SJSA1 (cell line): ENCODE results near the gene BHMT2. TPM values are rescaled to one million over a fixed set of nuclear protein-coding genes. Genes with fewer than 3 reads are reported as not detected.

ENCODE experiments used
- DNase-seq, 2 experiments: peaks; one replicate each; pipeline ENCODE4 v3.0.0-alpha.2; 2015 to 2020; ENCODE audit warnings: low spot score in 2 of 2, low read depth in 1 of 2
- H3K27ac ChIP-seq: fragments of 250-450 bp; sonication (Bioruptor Pico); 2 replicates; pipeline ENCODE4 v1.5.1; 2020; ENCODE audit warnings: mild to moderate bottlenecking, moderate library complexity
- H3K27me3 ChIP-seq: fragments of 250-450 bp; sonication (Bioruptor Pico); replicated peaks from 2 replicates; pipeline ENCODE4 v1.5.1; 2020; ENCODE audit warnings: mild to moderate bottlenecking, moderate library complexity
- H3K36me3 ChIP-seq: fragments of 250-450 bp; sonication (Bioruptor Pico); 2 replicates; pipeline ENCODE4 v1.5.1; 2020; ENCODE audit warnings: mild to moderate bottlenecking
- H3K4me1 ChIP-seq: fragments of 250-450 bp; sonication (Bioruptor Pico); replicated peaks from 2 replicates; pipeline ENCODE4 v1.6.1; 2021; ENCODE audit warnings: mild to moderate bottlenecking
- H3K4me3 ChIP-seq: fragments of 250-450 bp; sonication (Bioruptor Pico); 2 replicates; pipeline ENCODE4 v1.5.1; 2020; ENCODE audit warnings: mild to moderate bottlenecking
- H3K9me3 ChIP-seq: fragments of 250-450 bp; sonication (Bioruptor Pico); replicated peaks from 2 replicates; pipeline ENCODE4 v1.5.1; 2020; ENCODE audit warnings: mild to moderate bottlenecking
- total RNA-seq: library from RNA; depleted of rRNA; stranded (reverse); fragments of >200 nt; shearing (Covaris generic); gene quantifications from 2 replicates; pipeline ENCODE4 v1.2.3, GENCODE V29; 2014

BHMT2 gene
- total RNA-seq, 1 experiment from 2014 or later, result not detected

DNA sequence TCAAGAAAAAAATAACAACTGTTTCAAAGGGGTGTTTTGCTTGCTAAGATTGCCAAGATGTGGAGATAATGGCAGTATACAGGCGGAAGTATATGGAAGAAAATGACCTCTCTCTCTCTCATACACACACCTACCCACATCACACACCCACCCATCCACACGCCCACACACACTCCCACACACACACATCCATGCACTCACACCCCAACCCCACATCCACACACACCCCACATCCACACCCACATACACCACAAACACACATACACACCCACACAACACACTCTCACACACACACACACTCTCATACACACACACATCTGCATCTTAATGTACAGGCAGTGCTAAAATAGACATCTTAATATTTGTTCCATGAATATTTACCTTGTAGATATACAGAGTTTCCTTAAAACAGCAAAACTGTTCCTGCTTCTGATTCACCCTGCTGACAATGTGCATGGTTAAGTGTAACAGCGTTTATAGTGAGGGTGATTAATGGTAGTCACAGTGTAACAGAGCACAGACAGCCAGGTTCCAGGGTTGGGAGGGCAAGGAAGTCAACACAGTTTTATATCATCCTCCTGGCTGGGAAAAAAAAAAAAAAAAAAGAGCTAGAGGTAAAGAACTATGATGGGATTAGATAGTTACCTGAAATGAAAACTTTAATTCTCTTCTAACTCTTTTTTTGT, 8.3 kb downstream of the BHMT2 start:
- 0 out of 2 replicates have a peak, but pooled peaks cover 4% of the 10 kb centered on the region for H3K4me1 ChIP-seq
- H3K4me3 ChIP-seq, result no peak overlapping the region
- DNase-seq, result no peak
- no peaks in the 10 kb centered on the region for H3K27me3 ChIP-seq
- H3K36me3 ChIP-seq, result no peaks in the 10 kb centered on the region
- H3K9me3 ChIP-seq, result no peaks in the 10 kb centered on the region
- H3K27ac ChIP-seq, result no peak overlapping the region

DNA sequence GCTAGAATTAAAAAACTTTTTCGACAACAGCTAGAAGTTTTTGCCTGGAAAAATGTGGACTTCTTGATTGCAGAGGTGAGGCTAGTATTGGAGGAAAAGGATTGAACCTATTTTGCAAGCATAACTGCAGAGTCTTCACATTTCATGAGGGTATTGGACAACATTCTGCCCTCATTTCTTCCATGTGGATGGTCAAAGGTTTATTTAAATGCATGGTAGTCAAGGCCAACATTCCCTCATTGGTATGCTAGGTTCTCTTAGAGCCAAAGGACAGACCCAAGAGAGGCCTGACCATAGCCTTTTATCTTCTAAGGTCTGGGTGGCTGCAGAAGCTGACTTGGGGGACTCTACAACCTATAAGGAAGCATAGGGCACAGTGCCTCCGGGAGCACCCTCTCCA, 11.2 kb downstream of the BHMT2 start:
- no peaks in the 10 kb centered on the region for H3K9me3 ChIP-seq
- H3K27ac ChIP-seq, result no peak overlapping the region
- no peaks in the 10 kb centered on the region for H3K36me3 ChIP-seq
- H3K27me3 ChIP-seq, result no peaks in the 10 kb centered on the region
- no peak overlapping the region for H3K4me3 ChIP-seq
- no peaks in the 10 kb centered on the region for H3K4me1 ChIP-seq
- DNase-seq, result no peak

DNA sequence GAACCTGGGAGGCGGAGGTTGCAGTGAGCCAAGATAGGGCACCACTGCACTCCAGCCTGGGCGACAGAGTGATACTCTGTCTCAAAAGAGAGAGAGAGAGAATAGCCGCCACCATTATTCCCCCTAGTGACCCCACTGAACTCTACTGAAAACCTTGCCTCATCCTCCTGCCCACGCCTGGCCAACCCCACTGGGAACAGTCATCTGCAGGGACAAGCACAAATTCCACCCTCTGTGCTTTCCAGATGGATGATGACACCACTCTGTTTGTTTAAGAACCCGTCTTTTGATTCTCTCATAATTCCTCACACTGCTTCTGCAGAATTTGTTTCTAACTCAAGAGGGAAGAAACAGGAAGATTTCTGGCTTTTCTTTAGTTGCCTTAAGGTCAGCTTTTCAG, 12.2 kb downstream of the BHMT2 start:
- H3K27me3 ChIP-seq, result no peaks in the 10 kb centered on the region
- DNase-seq, result no peak
- no peaks in the 10 kb centered on the region for H3K9me3 ChIP-seq
- H3K36me3 ChIP-seq, result no peaks in the 10 kb centered on the region
- H3K4me1 ChIP-seq, result peaks cover 6% of the 10 kb centered on the region
- no peak overlapping the region for H3K4me3 ChIP-seq
- H3K27ac ChIP-seq, result no peak overlapping the region

DNA sequence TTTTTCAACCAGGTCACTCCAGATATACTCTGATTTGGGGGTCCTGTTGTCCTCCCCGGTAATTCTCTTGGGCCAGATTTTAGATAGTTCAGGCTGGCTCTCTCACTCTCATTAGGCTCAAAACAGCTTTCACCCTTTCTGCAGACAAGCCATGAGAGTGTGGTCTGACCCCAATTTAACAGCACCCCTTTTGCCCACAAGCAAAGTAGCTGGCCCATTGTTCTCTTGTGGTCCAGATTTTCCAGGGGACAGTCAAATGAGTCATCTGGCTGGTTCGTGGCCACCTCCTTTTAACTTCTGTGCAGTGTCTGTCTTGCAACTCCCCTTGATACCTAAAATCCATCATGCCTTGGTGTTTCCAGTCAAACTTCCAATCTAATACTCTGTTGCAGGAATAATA, 16.5 kb downstream of the BHMT2 start:
- Histone ChIP-seq H3K27me3 (no peaks in the 10 kb centered on the region), H3K27ac (no peak overlapping the region), H3K4me1 (peaks cover 6% of the 10 kb centered on the region), H3K9me3 (no peaks in the 10 kb centered on the region), H3K36me3 (no peaks in the 10 kb centered on the region), H3K4me3 (no peak overlapping the region)
- DNase-seq, result no peak

DNA sequence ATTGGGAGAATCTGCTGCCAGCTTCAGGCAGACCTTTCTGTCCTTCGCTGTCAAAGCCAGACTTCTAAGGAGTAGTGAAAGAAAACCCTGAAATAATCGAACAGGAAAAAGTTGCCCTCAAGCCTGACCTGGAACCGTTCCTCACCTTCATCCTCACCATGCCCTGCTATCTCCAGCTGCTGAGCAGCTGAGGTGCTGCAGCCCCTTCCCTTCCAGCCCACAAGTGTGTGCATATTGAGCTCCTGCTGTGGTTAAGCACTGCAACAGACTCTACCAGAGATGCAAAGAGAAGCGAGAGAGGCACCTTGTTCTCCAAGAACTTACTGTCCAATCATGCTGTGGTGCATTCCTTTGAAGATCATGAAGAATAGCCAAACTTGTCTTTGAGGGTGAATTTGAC, 18.9 kb downstream of the BHMT2 start:
- DNase-seq, result no peak
- Histone ChIP-seq H3K27ac (no peak overlapping the region), H3K36me3 (no peaks in the 10 kb centered on the region), H3K9me3 (no peaks in the 10 kb centered on the region), H3K4me1 (peaks cover 6% of the 10 kb centered on the region), H3K27me3 (no peaks in the 10 kb centered on the region), H3K4me3 (no peak overlapping the region)

DNA sequence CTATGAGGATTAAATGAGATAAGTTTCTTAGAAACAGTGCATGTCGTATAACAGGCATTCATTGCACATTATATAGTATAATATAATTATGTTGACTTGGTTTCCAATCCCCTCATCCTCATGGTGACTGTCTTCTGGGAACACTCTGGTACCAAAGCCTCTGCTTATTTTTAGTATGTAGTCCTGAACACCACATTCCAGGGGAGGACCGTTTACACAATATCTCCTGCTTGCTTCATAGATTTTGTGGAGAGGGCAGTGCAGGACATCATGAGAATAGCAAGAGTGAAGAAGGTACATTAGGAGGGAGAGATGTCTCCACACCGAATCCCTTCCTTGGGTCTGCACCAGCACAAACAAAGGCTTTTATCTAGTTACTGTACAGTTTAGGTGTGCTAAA, 21.5 kb downstream of the BHMT2 start:
- no peak overlapping the region for H3K27ac ChIP-seq
- H3K4me1 ChIP-seq, result peaks cover 5% of the 10 kb centered on the region
- H3K27me3 ChIP-seq, result no peaks in the 10 kb centered on the region
- no peak overlapping the region for H3K4me3 ChIP-seq
- no peak for DNase-seq
- no peaks in the 10 kb centered on the region for H3K36me3 ChIP-seq
- H3K9me3 ChIP-seq, result no peaks in the 10 kb centered on the region

DNA sequence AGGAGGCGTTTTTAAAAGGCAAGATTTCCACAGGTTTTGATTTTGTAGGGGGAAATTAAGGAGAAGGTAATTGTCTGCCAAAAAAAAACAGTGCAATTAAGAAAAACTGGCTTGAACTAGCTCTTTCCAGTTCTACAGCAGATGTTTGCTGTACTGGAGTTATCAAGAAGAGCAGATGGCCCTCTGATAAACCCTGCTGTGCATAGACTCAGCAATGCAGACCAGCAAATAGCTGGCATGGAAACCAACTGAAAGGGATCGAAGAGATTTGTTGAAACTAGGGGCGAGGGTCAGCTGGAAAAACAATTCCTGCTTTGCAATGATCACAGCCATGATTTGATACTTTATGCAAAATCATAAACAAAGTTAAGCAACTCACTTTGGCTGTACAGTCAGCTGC, 24.2 kb downstream of the BHMT2 start:
- DNase-seq, result no peak
- Histone ChIP-seq H3K27me3 (no peaks in the 10 kb centered on the region), H3K4me1 (no peaks in the 10 kb centered on the region), H3K27ac (no peak overlapping the region), H3K4me3 (no peak overlapping the region), H3K9me3 (no peaks in the 10 kb centered on the region), H3K36me3 (no peaks in the 10 kb centered on the region)

DNA sequence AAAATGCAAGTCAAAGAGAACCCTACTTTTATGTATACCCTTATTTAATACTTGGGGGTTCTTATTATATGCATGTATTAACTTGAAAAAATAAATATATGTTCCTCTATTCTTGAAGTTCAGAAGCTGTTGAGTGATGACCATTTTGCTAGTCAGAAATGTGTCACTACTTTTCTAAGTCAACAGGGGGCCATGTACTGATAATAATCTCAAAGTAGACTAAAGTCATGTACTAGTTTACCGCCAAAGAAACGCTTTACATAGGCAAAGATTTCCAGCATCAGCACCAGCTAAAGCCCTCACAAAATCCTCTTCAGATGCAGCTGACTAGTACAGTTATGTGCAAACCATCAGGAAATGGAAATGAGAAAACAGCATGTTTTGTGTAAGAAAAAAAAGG, 36.3 kb downstream of the BHMT2 start:
- H3K27ac ChIP-seq, result no peak overlapping the region
- H3K4me3 ChIP-seq, result no peak overlapping the region
- no peaks in the 10 kb centered on the region for H3K36me3 ChIP-seq
- H3K4me1 ChIP-seq, result no peaks in the 10 kb centered on the region
- H3K27me3 ChIP-seq, result no peaks in the 10 kb centered on the region
- DNase-seq, result no peak
- no peaks in the 10 kb centered on the region for H3K9me3 ChIP-seq

DNA sequence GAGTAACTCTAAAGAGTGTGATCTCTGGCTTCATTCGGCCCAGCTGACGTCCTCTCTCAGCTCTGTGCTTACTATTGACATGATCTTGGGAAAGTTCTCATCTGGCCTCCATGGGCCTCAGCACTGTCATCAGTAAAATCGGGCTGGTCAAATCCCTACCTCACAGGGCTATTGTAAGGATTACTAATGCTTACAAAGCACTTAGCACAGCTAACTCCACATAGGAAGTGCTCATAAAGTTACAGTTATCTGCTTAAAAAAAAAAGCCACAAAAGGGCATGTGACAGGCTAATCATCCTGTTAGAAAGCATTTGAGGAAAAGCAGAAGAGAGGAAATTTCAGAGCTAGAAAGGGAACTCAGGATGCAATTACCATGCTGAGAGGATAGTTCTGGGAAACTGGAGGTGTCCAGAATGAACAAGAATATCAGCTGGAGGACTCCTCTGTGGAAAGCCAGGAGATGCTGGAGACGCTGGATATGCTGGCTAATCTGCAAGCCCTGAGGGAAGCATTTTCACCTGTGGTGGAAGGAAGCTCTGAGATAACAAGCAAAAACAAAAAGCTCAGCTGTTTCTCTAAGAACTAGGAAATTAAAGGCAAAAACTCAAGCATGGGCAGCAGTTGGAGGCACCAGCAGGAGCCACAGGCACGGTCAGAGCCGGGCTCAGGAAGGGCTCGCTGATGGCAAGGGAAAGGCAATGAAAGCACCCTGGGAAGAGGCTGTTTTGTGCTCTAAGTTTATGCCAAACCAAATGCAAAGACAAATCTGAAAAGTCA, 37.6 kb downstream of the BHMT2 start:
- no peak for DNase-seq
- no peaks in the 10 kb centered on the region for H3K27me3 ChIP-seq
- H3K9me3 ChIP-seq, result no peaks in the 10 kb centered on the region
- H3K27ac ChIP-seq, result no peak overlapping the region
- no peaks in the 10 kb centered on the region for H3K4me1 ChIP-seq
- no peaks in the 10 kb centered on the region for H3K36me3 ChIP-seq
- no peak overlapping the region for H3K4me3 ChIP-seq

DNA sequence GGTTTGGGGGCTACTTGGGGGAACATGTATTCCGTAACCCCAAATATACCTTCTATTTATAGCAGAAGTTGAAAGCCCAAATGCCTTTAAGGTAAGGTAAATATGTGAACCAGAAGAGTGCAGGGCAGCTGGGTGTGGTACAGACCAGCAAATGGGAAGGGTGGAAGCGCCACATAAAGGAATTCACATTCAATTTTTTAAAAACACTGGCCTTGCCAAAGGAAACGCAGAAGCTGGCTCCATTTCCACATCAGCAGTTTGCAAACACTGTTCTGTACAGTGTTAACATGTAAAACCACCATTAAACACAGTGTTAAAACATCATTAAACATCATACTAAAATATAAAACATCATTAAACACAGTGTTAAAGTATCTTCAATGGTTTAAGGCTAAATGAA, 38.5 kb downstream of the BHMT2 start:
- no peaks in the 10 kb centered on the region for H3K36me3 ChIP-seq
- H3K4me3 ChIP-seq, result no peak overlapping the region
- no peaks in the 10 kb centered on the region for H3K27me3 ChIP-seq
- no peaks in the 10 kb centered on the region for H3K9me3 ChIP-seq
- H3K27ac ChIP-seq, result no peak overlapping the region
- H3K4me1 ChIP-seq, result no peaks in the 10 kb centered on the region
- no peak for DNase-seq

DNA sequence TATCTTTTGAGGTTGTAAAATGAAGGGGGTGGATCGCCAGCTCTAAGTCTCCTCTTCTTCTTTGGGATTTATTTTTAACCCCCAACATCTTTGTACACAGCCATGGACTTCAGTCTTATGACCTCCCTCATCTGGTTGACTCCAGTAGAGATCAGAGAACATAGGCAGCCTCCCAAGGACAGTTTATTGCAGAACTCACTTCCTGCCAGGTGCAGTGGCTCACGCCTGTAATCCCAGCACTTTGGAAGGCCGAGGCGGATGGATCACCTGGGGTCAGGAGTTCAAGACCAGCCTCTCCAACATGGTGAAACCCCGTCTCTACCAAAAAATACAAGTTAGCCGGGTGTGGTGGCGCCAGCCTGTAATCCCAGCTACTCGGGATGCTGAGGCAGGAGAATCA, 39.2 kb downstream of the BHMT2 start:
- 0 out of 2 replicates have a peak, but pooled peaks cover 3% of the 10 kb centered on the region for H3K27me3 ChIP-seq
- H3K9me3 ChIP-seq, result no peaks in the 10 kb centered on the region
- no peak for DNase-seq
- H3K27ac ChIP-seq, result no peak overlapping the region
- H3K36me3 ChIP-seq, result no peaks in the 10 kb centered on the region
- no peak overlapping the region for H3K4me3 ChIP-seq
- no peaks in the 10 kb centered on the region for H3K4me1 ChIP-seq

DNA sequence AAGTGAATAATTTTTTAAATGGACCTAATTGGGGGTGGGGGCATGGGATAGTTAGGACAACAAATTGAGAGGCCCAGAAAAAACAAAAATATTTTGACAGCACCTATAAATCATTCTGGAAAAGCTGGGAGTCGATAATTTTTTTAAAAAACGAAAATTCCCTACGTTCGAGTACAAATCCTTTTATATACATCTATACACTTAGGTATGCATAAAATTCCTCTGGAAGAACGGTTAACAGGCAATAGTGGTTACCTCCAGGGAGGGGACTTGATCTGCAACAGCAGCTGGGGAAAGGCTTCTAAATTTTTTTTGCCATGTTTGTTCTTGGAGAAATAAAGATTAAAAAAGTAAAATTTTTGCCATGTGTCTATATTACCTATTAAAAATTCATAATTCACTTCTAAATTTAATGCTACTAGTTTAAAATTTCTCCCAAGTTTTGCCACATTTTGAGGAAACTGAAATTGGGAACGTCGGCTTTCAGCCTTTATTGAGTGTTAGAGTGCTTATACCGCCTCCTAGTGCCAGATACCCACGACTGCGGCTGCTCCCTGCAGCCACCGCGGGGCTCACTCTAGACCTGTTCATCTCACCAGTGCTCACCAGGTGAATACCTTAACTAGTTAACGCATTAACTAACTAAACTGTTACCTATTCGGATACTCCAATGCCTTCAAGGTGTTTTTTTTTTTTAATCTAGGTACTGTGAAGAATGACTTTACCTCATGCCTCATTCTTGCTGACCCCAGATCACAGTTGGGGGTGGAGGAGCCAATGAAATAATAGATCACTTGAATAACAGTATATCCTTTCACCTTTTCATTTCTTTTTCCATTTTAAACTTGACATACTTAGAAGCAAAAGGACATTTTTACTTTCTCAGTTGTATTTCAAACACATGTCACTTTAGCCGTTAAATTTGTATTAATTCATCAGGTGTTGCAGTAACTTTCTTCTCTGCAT, 40.2 kb downstream of the BHMT2 start:
- H3K27me3 ChIP-seq, result 0 out of 2 replicates have a peak, but pooled peaks cover 3% of the 10 kb centered on the region
- H3K4me3 ChIP-seq, result no peak overlapping the region
- no peak for DNase-seq

DNA sequence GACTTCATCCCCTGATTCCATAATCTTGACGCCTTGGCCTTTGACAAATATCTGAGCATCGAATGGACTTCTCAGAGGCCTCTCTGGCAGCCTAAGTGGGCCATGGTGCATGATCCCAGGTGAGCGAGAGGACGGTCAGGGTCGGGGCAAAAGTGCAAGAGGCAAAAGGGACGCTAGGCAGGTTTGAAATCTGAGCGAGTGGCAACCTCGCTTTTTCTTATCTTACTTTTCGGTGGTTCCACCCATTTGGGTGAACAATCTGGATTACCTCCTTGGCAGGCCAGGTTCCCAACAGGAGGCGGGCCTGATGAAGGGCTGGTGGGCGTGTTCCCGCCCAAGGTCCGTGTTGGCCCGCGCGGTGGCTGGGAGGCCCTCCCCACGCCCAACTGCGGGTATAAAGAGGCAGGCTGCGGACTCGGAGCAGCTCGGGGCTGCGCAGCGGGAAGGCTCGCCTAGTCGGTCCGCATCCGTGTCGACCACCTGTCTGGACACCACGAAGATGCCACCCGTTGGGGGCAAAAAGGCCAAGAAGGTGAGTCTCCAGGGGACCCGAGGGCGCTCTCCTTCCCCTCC, 41.9 kb downstream of the BHMT2 start, which contains the start of gene BHMT:
Gene BHMT, plus strand, starts transcription at position 423 of the 573 bp plus-strand sequence. Its CDS starts 77 bp downstream, at position 500.
- H3K36me3 ChIP-seq, result no peaks in the 10 kb centered on the region
- no peak within 1 kb of the TSS for H3K4me3 ChIP-seq
- 0 out of 2 replicates have a peak, but pooled peaks cover 3% of the 10 kb centered on the region for H3K27me3 ChIP-seq
- DNase-seq, result no peak
- H3K27ac ChIP-seq, result no peak within 1 kb of the TSS
- H3K4me1 ChIP-seq, result no peaks in the 10 kb centered on the region
- no peaks in the 10 kb centered on the region for H3K9me3 ChIP-seq

More for the DNA sequence above, 40.2 kb downstream of the BHMT2 start:
- Histone ChIP-seq H3K4me1 (no peaks in the 10 kb centered on the region), H3K27ac (no peak overlapping the region), H3K9me3 (no peaks in the 10 kb centered on the region), H3K36me3 (no peaks in the 10 kb centered on the region)
